B cell (primary cell): ENCODE data around the gene DBNDD2.

ENCODE experiments used
- CTCF ChIP-seq: fragments of 200-600 bp; IDR thresholded peaks from one replicate; pipeline ENCODE4 v1.8.0; 2022; ENCODE audit warnings: antibody characterized with exemption, mild to moderate bottlenecking
- EZH2 ChIP-seq: IDR thresholded peaks from 2 replicates; pipeline ENCODE4 v1.6.1; 2012; ENCODE audit warnings: borderline replicate concordance, low read depth, mild to moderate bottlenecking, moderate library complexity, low read length; ENCODE audit not compliant: insufficient read depth, poor library complexity, severe bottlenecking

GRCh38 chr20:45368221-45368980, 39.7 kb upstream of the DBNDD2 start:
- TF ChIP-seq CTCF (peak; percentile 28), EZH2 (no peak)
